Stimulated activated CD4-positive, alpha-beta T cell treated with anti-CD3 and anti-CD28 coated beads, Interleukin-4, amount 100 ng/mL, for 4 hours (primary cell): ENCODE data around the gene STRIT1.
"Not testable (repeated sequence)": the region's sequence is repeated elsewhere in the genome, so short reads cannot be mapped to it uniquely, and the experiment has no call there.

Experiments
- DNase-seq, 2 experiments: peaks; one replicate each; pipeline ENCODE4 v3.0.0-alpha.2; 2020

STRIT1 gene

DNA sequence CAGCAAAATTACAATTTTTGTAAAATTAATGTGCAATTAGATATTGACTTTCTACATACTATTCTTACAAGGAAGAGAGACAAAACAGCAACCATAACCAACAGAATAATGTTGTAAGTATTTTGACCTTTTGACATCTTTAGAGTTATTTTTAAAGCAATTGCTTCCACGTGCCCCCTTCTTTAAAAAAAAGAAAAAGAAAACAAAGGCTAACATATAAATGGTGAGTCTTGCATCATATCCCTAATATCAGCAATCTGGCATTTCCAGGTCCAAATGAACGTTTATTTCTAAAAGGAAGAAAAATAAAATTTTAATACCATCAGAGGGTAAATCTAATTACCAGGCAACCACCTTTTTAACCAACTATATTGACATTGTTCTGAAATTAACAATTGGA, 19.3 kb upstream of the STRIT1 start:
- DNase-seq = no peak

DNA sequence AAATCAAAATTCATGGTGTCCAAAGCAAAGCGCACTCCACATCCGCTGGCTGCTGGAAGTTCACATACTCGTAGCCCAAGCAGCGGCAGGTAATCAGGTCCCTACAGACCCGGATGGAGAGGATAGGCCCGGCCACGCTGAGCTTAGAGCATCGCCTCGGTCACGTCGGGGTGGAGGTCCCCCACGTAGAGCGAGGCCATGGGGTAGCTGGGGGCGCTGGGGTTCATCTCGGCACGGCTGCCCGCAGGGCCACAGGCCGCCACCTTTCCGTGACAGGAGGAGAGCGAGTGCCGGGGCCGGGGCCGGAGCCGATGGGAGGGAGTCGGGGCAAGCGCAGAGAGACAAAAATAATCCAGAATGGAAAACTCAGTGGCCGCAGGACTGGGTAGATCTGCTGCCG, 16.1 kb upstream of the STRIT1 start:
- DNase-seq = no peak

- DNase-seq = no peak
Observed at GRCh38 chr3:155308831-155309230, 15.3 kb upstream of the STRIT1 start.

GRCh38 chr3:155307183-155307582, 13.7 kb upstream of the STRIT1 start:
- DNase-seq = no peak

GRCh38 chr3:155304394-155304793, 10.9 kb upstream of the STRIT1 start:
- DNase-seq = no peak

- DNase-seq = no peak
Observed at GRCh38 chr3:155303540-155304097, 10.1 kb upstream of the STRIT1 start.

DNA sequence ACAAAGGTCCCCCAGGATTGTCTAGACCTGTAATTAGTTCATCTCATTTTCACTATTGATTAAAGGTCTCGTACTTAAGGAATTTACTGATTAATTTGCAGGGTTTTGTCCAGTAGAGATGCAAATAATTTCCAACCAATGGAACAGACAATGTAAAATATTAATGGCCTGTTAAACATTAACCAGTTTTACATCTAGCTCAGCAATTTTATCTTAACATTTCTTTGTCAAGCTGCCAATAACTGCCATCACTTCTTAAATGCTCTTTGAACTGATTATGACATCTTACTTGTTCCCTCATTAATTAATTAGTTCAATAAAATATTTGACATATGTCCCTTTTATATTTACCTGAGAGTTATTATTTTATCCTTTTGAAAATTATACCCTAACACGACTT, 9.4 kb upstream of the STRIT1 start:
- DNase-seq = no peak

GRCh38 chr3:155302481-155302880, 9.0 kb upstream of the STRIT1 start:
- no peak for DNase-seq

DNA sequence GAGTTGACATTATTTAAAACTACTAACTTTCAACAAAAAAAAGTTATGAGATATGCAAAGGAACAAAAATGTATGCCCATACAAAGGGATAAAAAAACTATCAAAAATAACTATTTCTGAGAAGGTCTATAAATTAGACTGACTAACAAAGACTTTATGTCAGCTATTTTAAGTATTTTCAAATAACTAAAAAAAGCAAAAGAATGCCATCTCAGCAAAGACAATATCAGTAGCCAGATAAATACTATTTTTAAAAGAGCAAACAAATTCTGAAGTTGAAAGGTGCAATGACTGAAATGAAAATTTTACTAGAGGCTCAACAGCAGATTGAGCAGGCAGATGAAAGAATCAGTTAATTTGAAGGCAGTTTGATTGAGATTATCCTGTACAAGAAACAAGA, 3.6 kb upstream of the STRIT1 start:
- no peak for DNase-seq

GRCh38 chr3:155296413-155296812, 2.9 kb upstream of the STRIT1 start:
- DNase-seq = no peak

- no peak for DNase-seq
Observed at GRCh38 chr3:155292693-155293092, 790 bp downstream of the STRIT1 start.

DNA sequence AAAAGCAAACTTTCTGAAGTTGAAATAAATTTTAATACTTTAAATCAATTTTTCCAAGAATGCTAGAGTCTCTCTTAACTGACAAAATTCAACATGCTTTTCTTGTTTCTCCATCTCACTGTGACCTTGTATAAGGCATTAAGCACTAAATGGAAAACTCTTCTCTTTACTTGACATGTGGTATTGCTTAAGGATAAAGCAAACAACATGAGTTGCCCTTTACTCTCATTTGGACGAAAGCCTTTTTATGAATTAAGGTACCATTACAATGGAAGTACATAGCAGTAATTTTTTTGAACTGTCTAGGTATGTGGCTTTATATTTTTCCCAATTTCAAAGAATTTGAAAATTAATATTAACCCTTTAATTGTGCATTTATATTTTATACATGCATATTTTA, 1.4 kb downstream of the STRIT1 start:
- no peak for DNase-seq

- DNase-seq = no peak
Observed at GRCh38 chr3:155286736-155287135, 6.7 kb downstream of the STRIT1 start.

DNA sequence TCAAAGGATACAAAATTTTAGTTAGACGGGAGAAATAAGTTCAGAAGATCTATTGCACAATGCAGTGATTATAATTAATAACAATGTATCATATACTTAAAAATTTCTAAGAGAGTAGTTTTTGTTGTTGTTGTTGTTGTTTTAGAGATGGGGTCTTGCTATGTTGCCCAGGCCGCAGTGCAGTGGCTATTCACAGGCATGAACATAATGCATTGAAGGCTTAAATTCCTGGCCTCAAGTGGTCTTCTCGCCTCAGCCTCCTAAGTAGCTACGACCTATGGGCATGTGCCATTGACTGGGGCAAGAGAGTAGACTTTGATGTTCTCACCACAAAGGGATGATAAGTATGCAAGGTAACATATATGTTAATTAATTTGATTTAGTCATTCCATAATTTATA, 7.5 kb downstream of the STRIT1 start:
- no peak for DNase-seq

DNA sequence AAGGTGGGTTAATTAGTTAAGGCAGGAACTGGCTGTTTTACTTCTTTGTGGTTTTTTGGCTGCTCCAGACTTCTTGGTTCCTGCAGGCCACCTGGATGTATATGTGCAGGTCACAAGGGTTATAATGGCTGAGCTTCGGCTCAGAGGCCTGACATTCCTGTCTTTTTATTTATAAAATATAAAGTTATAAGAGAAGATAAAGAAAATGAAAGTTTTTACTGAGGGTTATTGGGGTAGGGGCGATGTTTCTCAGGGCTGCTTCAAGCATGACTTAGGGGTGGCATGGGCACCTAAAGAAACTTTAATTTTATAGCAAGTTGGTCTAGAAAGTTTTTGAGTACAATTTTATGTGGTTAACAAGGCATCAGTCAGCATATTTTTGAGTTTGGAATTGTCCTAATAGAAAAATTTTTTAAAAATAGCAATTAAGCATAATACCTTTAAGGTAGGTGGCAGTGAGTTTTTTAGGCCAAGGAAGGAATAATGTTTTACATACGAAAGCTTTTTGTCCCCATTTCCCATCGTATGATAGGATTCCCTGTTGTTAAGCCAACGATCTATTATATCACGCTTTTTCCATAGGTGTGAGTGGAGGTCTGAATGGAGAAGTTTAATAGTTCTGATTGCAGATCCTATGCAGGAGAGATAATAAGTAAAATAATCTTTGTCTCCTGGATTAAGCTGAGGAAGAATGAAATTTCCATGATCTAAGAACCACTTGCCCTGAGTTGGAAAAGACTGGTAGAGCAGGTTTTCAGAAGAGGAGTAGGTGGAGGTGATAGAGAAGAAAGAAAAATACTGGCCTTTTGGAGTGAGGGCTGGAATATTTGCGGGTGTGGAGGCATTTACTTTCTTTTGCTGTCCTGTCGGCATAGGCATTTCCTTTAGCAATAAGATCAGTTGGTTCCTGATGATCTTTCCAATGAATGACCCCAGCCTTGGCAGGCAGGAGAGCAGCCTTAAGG, 10.1 kb downstream of the STRIT1 start:
- no peak for DNase-seq

- no peak for DNase-seq
Observed at GRCh38 chr3:155282385-155283091, 10.9 kb downstream of the STRIT1 start.

DNA sequence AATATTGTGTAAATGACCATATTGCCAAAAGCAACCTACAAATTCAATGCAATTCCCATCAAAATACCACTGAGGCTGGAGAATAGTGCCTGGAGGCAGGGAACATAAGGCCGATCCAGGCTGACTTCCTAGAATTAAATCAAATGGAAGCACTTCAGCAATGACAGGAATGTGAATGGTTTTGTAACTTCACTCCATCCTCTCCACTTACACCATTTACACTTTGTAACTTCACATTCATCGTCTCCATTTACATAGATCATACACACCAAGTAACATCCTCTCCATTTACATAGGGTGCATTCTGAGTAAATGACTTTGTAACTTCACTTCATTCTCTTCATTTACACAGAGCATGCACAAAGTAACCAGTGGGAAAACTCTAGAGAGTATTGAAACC, 11.6 kb downstream of the STRIT1 start:
- DNase-seq = no peak

DNA sequence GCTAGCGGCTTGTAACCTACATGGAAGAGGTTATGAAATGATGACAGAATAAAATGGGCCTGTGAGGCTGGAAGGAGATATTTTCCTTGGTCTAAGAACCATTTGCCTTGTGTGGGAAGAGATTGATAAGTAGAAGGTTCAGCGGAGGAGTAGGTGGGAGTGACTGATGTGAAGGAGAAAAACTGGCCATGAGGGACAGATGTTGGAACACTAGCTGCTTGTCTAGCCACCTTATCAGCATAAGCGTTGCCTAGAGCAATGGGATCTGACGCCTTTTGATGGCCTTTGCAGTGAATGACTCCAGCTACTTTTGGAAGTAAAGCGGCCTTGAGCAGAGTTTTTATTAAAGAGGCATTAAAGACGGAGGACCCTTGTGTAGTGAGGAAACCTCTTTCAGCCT, 17.4 kb downstream of the STRIT1 start:
- DNase-seq = not testable (repeated sequence)

GRCh38 chr3:155275159-155275754, 18.2 kb downstream of the STRIT1 start:
- DNase-seq = not testable (repeated sequence)

- DNase-seq = not testable (repeated sequence)
Observed at GRCh38 chr3:155274435-155274834, 19.0 kb downstream of the STRIT1 start.

DNA sequence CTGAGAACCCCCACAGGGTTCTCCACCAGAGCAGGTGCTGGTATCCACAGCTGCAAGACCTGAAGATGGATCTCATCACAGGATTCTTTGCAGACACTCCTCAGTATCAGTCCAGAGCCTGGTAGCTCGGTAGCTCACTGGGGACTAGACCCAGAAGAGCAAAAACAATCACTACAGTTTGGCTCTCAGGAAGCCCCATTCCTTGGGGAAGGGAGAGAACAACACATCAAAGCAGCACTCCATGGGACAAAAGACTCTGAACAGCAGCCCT, 22.2 kb downstream of the STRIT1 start:
- no peak for DNase-seq

GRCh38 chr3:155270485-155271342, 22.8 kb downstream of the STRIT1 start:
- DNase-seq = no peak

- no peak for DNase-seq
Observed at GRCh38 chr3:155270063-155270462, 23.4 kb downstream of the STRIT1 start.
